ENCODE data around the gene ALPK3.

DNA sequence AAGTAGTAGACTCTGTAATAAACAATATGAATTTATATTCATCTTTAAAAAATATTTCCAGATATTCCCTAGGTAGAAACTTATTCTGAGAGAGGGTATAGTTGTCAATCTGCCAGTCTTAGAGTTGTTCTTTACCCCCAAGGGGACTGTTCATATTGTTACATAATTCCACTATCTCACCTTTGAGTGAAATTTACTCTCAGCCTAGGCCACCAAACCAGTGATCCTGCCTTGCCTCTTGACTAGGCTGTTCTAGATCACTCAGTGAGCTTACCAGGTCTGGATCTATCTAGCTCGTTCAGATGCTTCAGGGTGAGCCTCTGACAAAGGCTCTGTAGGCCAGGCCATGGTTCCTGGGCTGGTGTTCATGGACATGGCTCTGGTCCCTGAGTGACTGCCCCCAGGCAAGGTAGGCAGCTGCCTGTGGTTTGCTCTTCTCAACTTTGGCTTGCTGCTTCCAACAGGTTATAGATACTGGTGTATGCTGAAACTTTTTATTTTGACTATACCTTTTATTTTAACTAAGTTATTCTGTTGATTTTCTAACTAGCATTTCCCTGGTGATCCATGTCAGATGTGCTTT lies 41.2 kb upstream of the ALPK3 start:
- TF ChIP-seq, protein P1, sequence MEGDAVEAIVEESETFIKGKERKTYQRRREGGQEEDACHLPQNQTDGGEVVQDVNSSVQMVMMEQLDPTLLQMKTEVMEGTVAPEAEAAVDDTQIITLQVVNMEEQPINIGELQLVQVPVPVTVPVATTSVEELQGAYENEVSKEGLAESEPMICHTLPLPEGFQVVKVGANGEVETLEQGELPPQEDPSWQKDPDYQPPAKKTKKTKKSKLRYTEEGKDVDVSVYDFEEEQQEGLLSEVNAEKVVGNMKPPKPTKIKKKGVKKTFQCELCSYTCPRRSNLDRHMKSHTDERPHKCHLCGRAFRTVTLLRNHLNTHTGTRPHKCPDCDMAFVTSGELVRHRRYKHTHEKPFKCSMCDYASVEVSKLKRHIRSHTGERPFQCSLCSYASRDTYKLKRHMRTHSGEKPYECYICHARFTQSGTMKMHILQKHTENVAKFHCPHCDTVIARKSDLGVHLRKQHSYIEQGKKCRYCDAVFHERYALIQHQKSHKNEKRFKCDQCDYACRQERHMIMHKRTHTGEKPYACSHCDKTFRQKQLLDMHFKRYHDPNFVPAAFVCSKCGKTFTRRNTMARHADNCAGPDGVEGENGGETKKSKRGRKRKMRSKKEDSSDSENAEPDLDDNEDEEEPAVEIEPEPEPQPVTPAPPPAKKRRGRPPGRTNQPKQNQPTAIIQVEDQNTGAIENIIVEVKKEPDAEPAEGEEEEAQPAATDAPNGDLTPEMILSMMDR (IDR thresholded peaks at IDR 0.05 in 4 of 5, conservative IDR thresholded peaks at IDR 0.05 in 1 of 5) = no peak
- no peak for TF ChIP-seq POLR2A (IDR thresholded peaks at IDR 0.05)
